Spleen (tissue), 11 donors: ENCODE measurements around the gene CENPB. TPM values are rescaled to one million over a fixed set of nuclear protein-coding genes. Genes with fewer than 3 reads are reported as not detected.

Source experiments
- DNase-seq: peaks from one replicate; pipeline ENCODE4 v3.0.0-alpha.2; 2020
- H3K27ac ChIP-seq, 8 donors: fragments of 200-600 bp; sonication (generic) in 7 of 8; 1 replicate in 4 of 8; 2 replicates in 4 of 8; pipeline versions ENCODE4 v1.5.0 to v1.8.0; 2016 to 2021; ENCODE audit warnings: inconsistent platforms in 4 of 8, mild to moderate bottlenecking in 4 of 8, moderate library complexity in 1 of 8
- H3K27me3 ChIP-seq, 7 donors: fragments of 200-600 bp; sonication (generic) in 6 of 7; replicated peaks in 1 of 7; 1 replicate in 4 of 7; 2 replicates in 3 of 7; pipeline versions ENCODE4 v1.5.0 to v1.8.0; 2016 to 2021; ENCODE audit warnings: inconsistent platforms in 3 of 7, mild to moderate bottlenecking in 1 of 7
- H3K36me3 ChIP-seq, 6 donors: fragments of 200-600 bp; sonication (generic) in 5 of 6; 1 replicate in 4 of 6; 2 replicates in 2 of 6; pipeline versions ENCODE4 v1.5.0 to v1.8.0; 2016 to 2021; ENCODE audit warnings: inconsistent platforms in 2 of 6
- H3K4me1 ChIP-seq, 6 donors: fragments of 200-600 bp; sonication (generic) in 5 of 6; 1 replicate in 3 of 6; 2 replicates in 3 of 6; pipeline versions ENCODE4 v1.5.0 to v1.8.0; 2016 to 2021; ENCODE audit warnings: inconsistent platforms in 3 of 6
- H3K4me3 ChIP-seq, 8 donors: fragments of 200-600 bp; sonication (generic) in 7 of 8; 1 replicate in 4 of 8; 2 replicates in 4 of 8; pipeline versions ENCODE4 v1.5.0 to v1.8.0; 2016 to 2021; ENCODE audit warnings: inconsistent platforms in 4 of 8, mild to moderate bottlenecking in 4 of 8, moderate library complexity in 2 of 8
- H3K9me3 ChIP-seq, 8 donors: fragments of 200-600 bp; sonication (generic) in 7 of 8; 1 replicate in 4 of 8; 2 replicates in 4 of 8; pipeline versions ENCODE4 v1.5.0 to v1.8.0; 2016 to 2021; ENCODE audit warnings: inconsistent platforms in 4 of 8
- CTCF ChIP-seq, 11 experiments: fragments of 200-600 bp in 7 of 11; fragments of 450-650 bp in 4 of 11; sonication (generic) in 4 of 11; IDR thresholded peaks in 8 of 11; conservative IDR thresholded peaks in 3 of 11; 1 replicate in 7 of 11; 2 replicates in 4 of 11; pipeline versions ENCODE4 v1.4.0 to v1.8.0; 2016 to 2021; ENCODE audit warnings: antibody characterized with exemption in 11 of 11, inconsistent platforms in 4 of 11, mild to moderate bottlenecking in 1 of 11
- POLR2A ChIP-seq, 3 donors: fragments of 450-650 bp; IDR thresholded peaks; one replicate each; pipeline ENCODE4 v1.5.1; 2017; ENCODE audit warnings: antibody characterized with exemption in 3 of 3, mild to moderate bottlenecking in 1 of 3
- POLR2AphosphoS5 ChIP-seq, 3 donors: sonication (generic); formaldehyde crosslinking; IDR thresholded peaks; one replicate each; pipeline ENCODE4 v1.5.1; 2017; ENCODE audit warnings: antibody characterized with exemption in 3 of 3
- WGBS, 5 donors: extraction: QIAGEN DNeasy Blood & Tissue Kit in 3 of 5; methylation state at CpG; one replicate each; pipeline versions ENCODE4 v1.1.5 to v1.1.7; 2013 to 2018; 5-methylcytosine and 5-hydroxymethylcytosine counted together
- intact Hi-C: fragments of 100-400 bp; cut with DNase I; formaldehyde crosslinking; loops from one replicate; pipeline ENCODE4 v1.15.0; 2023; ENCODE audit warnings: low total_unique reads
- polyA plus RNA-seq, 3 donors: library from polyadenylated mRNA; stranded (reverse); fragments of 200-250 nt; gene quantifications; one replicate each; pipeline ENCODE4 v1.2.1, GENCODE V29; 2013
- total RNA-seq, 7 donors: library from RNA; depleted of rRNA in 3 of 7; stranded (reverse); fragments of >200 nt in 3 of 7; fragmentation: NEBNext Ultra II Directional in 4 of 7; extraction: Animal tissue kit (Norgen Biotek cat#: 25700) in 4 of 7; gene quantifications; one replicate each; pipeline versions ENCODE4 v1.1.0 to v1.2.1, GENCODE V29; 2016 to 2021
- donor health status: healthy with polysubstance abuse.
- donor health status: DM: no; HTN: no; CAD: no; lungs with moderate emphysema.
- donor health status: DM: no; HTN: no; CAD: no.
- donor health status: Bipolar disorder and iron deficiency.
- donor health status: healthy.
- donor health status: DM: no; HTN: no; CAD: no.
- donor health status: DM: yes; HTN: yes; CAD: no.

CENPB gene
- total and polyA plus RNA-seq, 10 donors: 24.8 to 84.7 (median 55.6) TPM

DNA sequence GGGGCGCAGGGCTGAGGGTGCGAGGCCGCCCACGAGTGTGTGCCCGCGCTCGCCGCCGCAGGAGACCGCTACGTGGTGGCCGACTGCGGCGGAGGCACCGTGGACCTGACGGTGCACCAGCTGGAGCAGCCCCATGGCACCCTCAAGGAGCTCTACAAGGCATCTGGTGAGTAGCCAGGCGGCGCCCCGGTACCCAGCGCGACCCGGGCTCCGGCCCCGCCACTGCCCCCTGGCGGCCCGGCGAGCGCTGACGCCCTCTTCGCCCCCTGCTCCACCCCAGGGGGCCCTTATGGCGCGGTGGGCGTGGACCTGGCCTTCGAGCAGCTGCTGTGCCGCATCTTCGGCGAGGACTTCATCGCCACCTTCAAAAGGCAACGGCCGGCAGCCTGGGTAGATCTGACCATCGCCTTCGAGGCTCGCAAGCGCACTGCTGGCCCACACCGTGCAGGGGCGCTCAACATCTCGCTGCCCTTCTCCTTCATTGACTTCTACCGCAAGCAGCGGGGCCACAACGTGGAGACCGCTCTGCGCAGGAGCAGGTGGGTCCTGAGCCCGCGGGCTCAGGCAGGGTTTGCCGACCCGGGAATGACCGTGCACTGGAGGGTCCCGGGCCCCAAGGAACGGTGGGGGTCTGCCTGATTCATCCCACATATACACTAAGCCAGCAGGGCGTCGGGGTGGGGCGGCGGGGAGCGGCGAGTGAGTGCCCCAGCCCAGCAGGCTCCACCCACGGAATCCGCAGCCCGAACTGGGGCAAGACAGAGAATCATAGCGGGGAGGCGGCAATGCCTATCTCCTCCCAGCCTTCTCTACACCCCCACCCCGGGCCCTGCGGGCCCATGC, 36.6 kb downstream of the CENPB start:
- no peak overlapping the region for H3K4me3 ChIP-seq
- WGBS, 5 donors: 68 to 82% (median 72%) methylated on average over 32 to 72 of the region's 72 CpGs
- H3K4me1 ChIP-seq: peaks cover 0 to 49% (median 33%) of the 10 kb centered on the region in 6 donors
- peak; percentile 60 for DNase-seq
- H3K9me3 ChIP-seq: no peaks in the 10 kb centered on the region
- TF ChIP-seq POLR2AphosphoS5 (IDR thresholded peaks at IDR 0.05) (peak in 1 of 3 donors; percentile 29), POLR2A (IDR thresholded peaks at IDR 0.05) (no peak), CTCF (IDR thresholded peaks at IDR 0.05 in 8 of 11, conservative IDR thresholded peaks at IDR 0.05 in 3 of 11) (peak in 10 of 11 experiments; percentile 14 to 66 (median 43))
- peaks cover 0 to 17% (median 7%) of the 10 kb centered on the region in 7 donors for H3K27me3 ChIP-seq
- H3K27ac ChIP-seq: no peak overlapping the region
- peaks cover 0 to 85% (median 12%) of the 10 kb centered on the region in 6 donors for H3K36me3 ChIP-seq
- intact Hi-C loops: no loop called here

DNA sequence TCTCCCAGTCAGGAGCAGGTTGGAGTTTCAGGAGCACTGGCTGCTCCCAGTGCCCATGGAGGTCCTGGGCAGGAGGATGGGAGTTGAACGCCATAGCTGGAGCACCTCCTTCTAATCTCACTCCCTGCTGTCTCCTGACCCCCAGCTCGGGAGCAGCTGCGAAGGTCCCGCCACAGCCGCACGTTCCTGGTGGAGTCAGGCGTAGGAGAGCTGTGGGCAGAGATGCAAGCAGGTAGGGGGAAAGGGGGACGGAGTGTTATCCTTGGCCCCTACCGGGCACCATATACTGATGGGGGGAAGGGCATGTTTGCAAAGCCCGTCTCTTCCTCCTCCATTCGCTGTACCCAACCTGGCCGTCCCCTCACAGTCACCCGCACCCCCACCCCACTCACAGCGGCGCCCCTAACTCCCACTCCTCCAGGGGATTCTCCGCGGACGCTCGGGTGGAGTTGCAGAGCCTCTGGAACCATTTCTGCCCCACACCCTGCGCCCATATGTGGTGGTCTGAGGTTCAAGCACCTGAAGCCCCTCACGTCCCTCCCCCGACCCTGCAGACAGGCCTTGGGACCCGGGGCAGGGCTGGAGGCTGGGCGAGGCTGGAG, 37.4 kb downstream of the CENPB start:
- TF ChIP-seq POLR2A (IDR thresholded peaks at IDR 0.05): no peak
- TF ChIP-seq POLR2AphosphoS5 (IDR thresholded peaks at IDR 0.05): no peak
- TF ChIP-seq CTCF (IDR thresholded peaks at IDR 0.05 in 8 of 11, conservative IDR thresholded peaks at IDR 0.05 in 3 of 11): no peak
- Histone ChIP-seq H3K27me3 (peaks cover 0 to 22% (median 9%) of the 10 kb centered on the region in 7 donors), H3K9me3 (no peaks in the 10 kb centered on the region), H3K4me1 (peaks cover 0 to 53% (median 38%) of the 10 kb centered on the region in 6 donors), H3K36me3 (peaks cover 0 to 85% (median 12%) of the 10 kb centered on the region in 6 donors), H3K27ac (no peak overlapping the region), H3K4me3 (no peak overlapping the region)
- intact Hi-C loops: no loop called here
- DNase-seq: no peak
- 87 to 92% (median 89%) methylated on average over 20 to 24 of the region's 24 CpGs for whole genome bisulfite sequencing, 5 donors

- H3K27ac ChIP-seq: no peak overlapping the region
- no peaks in the 10 kb centered on the region for H3K9me3 ChIP-seq
- intact Hi-C loops: no loop called here
- H3K4me1 ChIP-seq: peaks cover 0 to 43% (median 34%) of the 10 kb centered on the region in 6 donors
- WGBS, 5 donors: 87 to 95% (median 92%) methylated on average over 3 to 16 of the region's 16 CpGs
- DNase-seq: no peak
- no peak for TF ChIP-seq POLR2A (IDR thresholded peaks at IDR 0.05)
- no peak for TF ChIP-seq CTCF (IDR thresholded peaks at IDR 0.05 in 8 of 11, conservative IDR thresholded peaks at IDR 0.05 in 3 of 11)
- TF ChIP-seq POLR2AphosphoS5 (IDR thresholded peaks at IDR 0.05): no peak
- peaks cover 0 to 22% (median 9%) of the 10 kb centered on the region in 7 donors for H3K27me3 ChIP-seq
- peaks cover 0 to 88% (median 12%) of the 10 kb centered on the region in 6 donors for H3K36me3 ChIP-seq
- no peak overlapping the region for H3K4me3 ChIP-seq
These were observed 38.5 kb downstream of the CENPB start for GRCh38 chr20:3748073-3748472.

DNA sequence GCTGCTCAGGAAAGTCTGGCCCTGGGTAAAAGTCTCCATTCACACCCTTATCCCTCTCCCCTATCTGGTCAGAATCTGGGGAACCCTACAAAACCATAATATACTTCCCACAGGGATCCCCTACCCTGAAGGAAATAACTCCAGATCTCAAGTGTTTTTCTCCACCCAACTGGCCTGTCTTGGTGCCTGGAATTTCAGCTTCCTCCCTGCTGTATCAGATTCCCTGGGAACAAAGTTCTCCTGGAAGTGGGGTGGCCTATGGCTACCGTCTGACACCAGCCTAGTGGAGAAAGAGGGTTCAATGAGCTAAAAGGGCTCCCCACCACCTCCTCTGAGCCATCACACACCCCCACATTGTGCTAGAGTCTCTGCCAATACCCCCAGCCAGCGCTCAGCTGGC, 39.1 kb downstream of the CENPB start:
- 65 to 93% (median 79%) methylated on average over 2 of the region's 2 CpGs for WGBS, 5 donors
- Histone ChIP-seq H3K27ac (no peak overlapping the region), H3K4me1 (peaks cover 0 to 37% (median 28%) of the 10 kb centered on the region in 6 donors), H3K9me3 (no peaks in the 10 kb centered on the region), H3K4me3 (no peak overlapping the region), H3K36me3 (peaks cover 0 to 89% (median 12%) of the 10 kb centered on the region in 6 donors), H3K27me3 (peaks cover 0 to 22% (median 9%) of the 10 kb centered on the region in 7 donors)
- intact Hi-C loops: no loop called here
- no peak for DNase-seq
- TF ChIP-seq CTCF (IDR thresholded peaks at IDR 0.05 in 8 of 11, conservative IDR thresholded peaks at IDR 0.05 in 3 of 11): no peak
- no peak for TF ChIP-seq POLR2AphosphoS5 (IDR thresholded peaks at IDR 0.05)
- no peak for TF ChIP-seq POLR2A (IDR thresholded peaks at IDR 0.05)
